ENCODE measurements around the gene HOXA13.

Gene HOXA13

DNA sequence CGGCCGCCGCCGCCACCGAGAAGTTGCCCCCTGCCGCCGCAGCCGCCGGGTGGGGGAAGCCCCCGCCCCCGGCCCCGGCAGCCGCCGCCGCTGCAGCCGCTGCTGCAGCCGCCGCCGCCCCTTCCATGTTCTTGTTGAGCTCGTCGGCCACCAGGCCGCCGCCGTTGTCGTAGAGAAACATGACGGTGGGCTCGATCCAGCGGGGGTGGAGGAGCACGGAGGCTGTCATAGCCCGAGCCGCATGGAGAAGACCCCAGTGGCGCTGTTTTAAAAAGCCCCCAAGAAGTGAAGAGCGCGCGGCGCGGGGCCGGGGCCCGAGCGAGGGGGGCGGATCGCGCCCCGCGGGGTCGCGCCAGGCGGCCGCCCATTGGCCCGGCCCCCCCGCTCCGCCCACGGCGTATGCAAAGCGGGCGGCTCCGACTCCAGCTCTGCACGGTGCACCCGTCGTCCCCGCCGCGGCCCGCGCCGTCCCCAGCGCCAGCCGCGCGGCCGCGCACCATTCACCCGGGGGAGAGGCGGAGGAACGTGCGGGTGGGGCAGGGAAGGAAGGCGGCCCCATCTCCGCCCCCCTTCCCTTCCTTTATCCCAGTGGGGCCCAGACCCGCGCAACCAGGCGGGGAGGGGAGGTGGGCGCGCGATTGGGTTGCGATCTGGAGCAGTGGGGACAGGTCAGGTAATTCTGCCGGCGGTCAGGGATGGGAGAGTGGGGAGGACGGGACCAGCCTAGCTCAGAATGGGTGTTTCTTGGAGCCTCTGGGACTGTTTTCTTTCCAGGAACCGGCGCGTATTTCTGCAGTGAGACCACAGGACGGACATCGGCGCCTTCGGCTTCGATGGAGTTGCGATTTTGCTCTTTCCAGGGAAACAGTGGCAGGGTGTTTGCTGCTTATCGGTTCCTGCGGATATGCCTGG is at the start of gene HOXA13:
Gene HOXA13, minus strand, starts transcription at position 243 of the 912 bp plus-strand sequence. Its CDS starts 14 bp downstream, at position 229.
- H3K27me3 ChIP-seq: peaks cover 99% of the 10 kb centered on the region
- peak within 1 kb of the TSS; percentile 38 to 50 for H3K4me3 ChIP-seq (ENCODE audit: low read depth in 1 of 2, low read length in 1 of 2)
- H3K27ac ChIP-seq: no peak within 1 kb of the TSS
- H3K9me3 ChIP-seq: no peaks in the 10 kb centered on the region
- H3K36me3 ChIP-seq: no peaks in the 10 kb centered on the region
- peaks cover 40 to 48% of the 10 kb centered on the region in 2 experiments for H3K4me1 ChIP-seq (ENCODE audit: control insufficient read depth in 1 of 2, insufficient read depth in 1 of 2, low read depth in 1 of 2, low read length in 1 of 2)
- TF ChIP-seq, protein P1, sequence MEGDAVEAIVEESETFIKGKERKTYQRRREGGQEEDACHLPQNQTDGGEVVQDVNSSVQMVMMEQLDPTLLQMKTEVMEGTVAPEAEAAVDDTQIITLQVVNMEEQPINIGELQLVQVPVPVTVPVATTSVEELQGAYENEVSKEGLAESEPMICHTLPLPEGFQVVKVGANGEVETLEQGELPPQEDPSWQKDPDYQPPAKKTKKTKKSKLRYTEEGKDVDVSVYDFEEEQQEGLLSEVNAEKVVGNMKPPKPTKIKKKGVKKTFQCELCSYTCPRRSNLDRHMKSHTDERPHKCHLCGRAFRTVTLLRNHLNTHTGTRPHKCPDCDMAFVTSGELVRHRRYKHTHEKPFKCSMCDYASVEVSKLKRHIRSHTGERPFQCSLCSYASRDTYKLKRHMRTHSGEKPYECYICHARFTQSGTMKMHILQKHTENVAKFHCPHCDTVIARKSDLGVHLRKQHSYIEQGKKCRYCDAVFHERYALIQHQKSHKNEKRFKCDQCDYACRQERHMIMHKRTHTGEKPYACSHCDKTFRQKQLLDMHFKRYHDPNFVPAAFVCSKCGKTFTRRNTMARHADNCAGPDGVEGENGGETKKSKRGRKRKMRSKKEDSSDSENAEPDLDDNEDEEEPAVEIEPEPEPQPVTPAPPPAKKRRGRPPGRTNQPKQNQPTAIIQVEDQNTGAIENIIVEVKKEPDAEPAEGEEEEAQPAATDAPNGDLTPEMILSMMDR (IDR thresholded peaks at IDR 0.05): no peak

- Histone ChIP-seq H3K27me3 (peaks cover 100% of the 10 kb centered on the region), H3K4me1 (ENCODE audit: control insufficient read depth in 1 of 2, insufficient read depth in 1 of 2, low read depth in 1 of 2, low read length in 1 of 2) (no peaks in the 10 kb centered on the region), H3K4me3 (ENCODE audit: low read depth in 1 of 2, low read length in 1 of 2) (no peak overlapping the region), H3K27ac (no peak overlapping the region), H3K9me3 (no peaks in the 10 kb centered on the region), H3K36me3 (no peaks in the 10 kb centered on the region)
- TF ChIP-seq, protein P1 (IDR thresholded peaks at IDR 0.05): no peak
Measured at GRCh38 chr7:27248911-27249723, 49.2 kb upstream of the HOXA13 start.

- Histone ChIP-seq H3K36me3 (no peaks in the 10 kb centered on the region), H3K27ac (no peak overlapping the region), H3K27me3 (peaks cover 100% of the 10 kb centered on the region), H3K9me3 (no peaks in the 10 kb centered on the region), H3K4me3 (ENCODE audit: low read depth in 1 of 2, low read length in 1 of 2) (no peak overlapping the region), H3K4me1 (ENCODE audit: control insufficient read depth in 1 of 2, insufficient read depth in 1 of 2, low read depth in 1 of 2, low read length in 1 of 2) (no peaks in the 10 kb centered on the region)
- TF ChIP-seq, protein P1 (IDR thresholded peaks at IDR 0.05): no peak
Measured at GRCh38 chr7:27248427-27248806, 48.5 kb upstream of the HOXA13 start.

DNA sequence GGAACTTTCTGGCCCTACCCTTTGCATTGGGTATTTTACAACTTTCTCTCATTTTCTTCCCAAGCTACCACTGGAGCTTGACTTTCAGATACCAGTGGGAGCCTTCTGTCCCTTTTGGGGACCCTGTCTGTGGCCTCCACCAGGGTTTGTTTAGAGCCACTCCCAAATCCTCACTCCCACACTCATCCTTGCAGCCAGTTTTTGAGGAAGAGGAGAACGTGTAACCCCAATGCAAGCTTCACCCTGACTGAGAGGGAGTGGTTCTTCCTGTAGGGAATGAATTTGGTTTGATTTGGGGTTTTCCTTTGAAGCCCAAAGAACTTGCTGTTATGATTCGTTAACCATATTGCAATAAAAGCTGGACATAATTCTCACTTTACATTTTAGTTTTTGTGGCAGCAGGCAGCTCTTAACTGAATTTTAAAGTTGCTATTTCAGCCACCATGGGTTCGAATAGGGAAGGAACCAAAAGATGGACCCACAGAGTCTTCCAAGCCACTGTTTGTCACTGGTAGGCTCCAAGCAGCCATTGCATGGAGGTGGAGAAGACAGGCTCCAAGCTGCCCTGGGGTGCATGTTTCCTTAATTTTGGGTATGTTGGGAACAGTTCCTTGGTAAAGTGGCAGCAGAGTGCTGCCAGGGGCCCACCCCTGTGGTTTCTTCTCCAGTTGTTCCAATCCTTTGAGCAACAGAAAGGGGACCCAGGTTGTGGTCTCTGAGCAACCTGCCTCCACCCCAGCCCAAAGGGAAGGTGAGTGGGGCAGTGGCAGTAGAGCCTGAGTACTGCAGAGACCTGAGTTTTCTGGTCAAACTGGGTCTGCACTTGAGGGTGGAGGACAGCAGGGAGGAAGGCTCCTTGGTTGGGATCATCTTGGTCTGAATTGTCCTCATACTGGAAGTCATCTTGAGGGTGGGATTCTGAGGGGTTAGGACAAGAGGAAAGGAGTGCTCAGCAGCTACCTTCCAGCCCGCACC is 47.8 kb upstream of the HOXA13 start:
- H3K27ac ChIP-seq: no peak overlapping the region
- peaks cover 100% of the 10 kb centered on the region for H3K27me3 ChIP-seq
- no peaks in the 10 kb centered on the region for H3K4me1 ChIP-seq (ENCODE audit: control insufficient read depth in 1 of 2, insufficient read depth in 1 of 2, low read depth in 1 of 2, low read length in 1 of 2)
- H3K9me3 ChIP-seq: no peaks in the 10 kb centered on the region
- TF ChIP-seq, protein P1 (IDR thresholded peaks at IDR 0.05): no peak
- no peaks in the 10 kb centered on the region for H3K36me3 ChIP-seq
- no peak overlapping the region for H3K4me3 ChIP-seq (ENCODE audit: low read depth in 1 of 2, low read length in 1 of 2)

GRCh38 chr7:27247000-27247399 is 47.1 kb upstream of the HOXA13 start:
- Histone ChIP-seq H3K4me3 (ENCODE audit: low read depth in 1 of 2, low read length in 1 of 2) (no peak overlapping the region), H3K27me3 (peaks cover 100% of the 10 kb centered on the region), H3K36me3 (no peaks in the 10 kb centered on the region), H3K4me1 (ENCODE audit: control insufficient read depth in 1 of 2, insufficient read depth in 1 of 2, low read depth in 1 of 2, low read length in 1 of 2) (no peaks in the 10 kb centered on the region), H3K27ac (no peak overlapping the region), H3K9me3 (no peaks in the 10 kb centered on the region)
- TF ChIP-seq, protein P1 (IDR thresholded peaks at IDR 0.05): no peak
